ENCODE data around the gene PMIS2. TPM values are rescaled to one million over a fixed set of nuclear protein-coding genes. Genes with fewer than 3 reads are reported as not detected.

Gene PMIS2
- total RNA-seq (2014; rRNA removed; shearing (Covaris generic)) (not detected in 2 replicates), polyA plus RNA-seq (2016; fragmentation: Nextera tagmentation; extraction: Ambion mirVana) (not detected in 2 replicates)

DNA sequence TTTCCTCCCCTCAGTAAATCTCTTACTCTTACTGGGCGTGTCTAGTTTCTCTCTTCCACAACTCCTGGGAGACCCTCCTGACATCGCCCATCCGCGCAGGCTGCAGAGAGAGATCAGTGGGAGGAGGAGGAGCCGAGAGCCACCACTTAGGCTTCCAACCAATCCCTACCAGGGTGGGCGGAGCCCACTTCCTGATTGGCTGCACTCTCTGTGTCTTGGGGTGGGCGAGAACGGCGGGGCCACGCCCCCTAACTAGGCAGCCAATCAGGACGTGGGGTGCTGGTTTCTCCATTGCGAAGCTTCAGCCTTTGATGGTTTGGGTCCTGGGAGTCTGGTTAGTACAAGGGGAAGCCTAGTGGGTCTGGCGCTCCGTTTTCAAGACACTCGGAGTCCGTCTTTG is at the start of gene PMIS2:
Gene PMIS2, plus strand, starts transcription at position 326 of the 400 bp plus-strand sequence. CDS start 87 bp downstream, outside the sequence.
- WGBS, 2 experiments (ENCODE audit: low coverage in 1 of 2, low lambda C conversion rate in 2 of 2, missing lambda C conversion rate in 2 of 2) = 39 to 42% methylated on average over 16 of the region's 16 CpGs

DNA sequence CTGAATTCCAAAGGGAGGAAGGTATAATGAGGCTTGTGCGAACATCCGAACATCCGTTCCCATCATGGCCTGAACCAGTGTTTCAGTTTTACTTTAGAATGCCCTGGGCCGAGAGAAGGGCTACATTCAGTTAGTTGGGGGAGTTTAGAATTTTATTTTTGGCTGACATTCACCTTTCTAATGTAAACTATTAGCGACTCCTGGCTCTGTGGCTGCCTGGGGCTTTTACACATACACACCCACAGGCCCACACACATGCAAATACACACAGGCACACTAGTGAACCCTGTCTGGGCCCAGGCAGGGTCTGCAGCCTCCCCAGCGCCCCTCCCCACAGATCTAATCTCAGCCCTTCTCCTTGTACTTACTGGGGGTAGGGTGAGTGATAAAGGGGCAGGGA is 46.7 kb upstream of the PMIS2 start:
- WGBS, 2 experiments (ENCODE audit: low coverage in 1 of 2, low lambda C conversion rate in 2 of 2, missing lambda C conversion rate in 2 of 2) = 77 to 90% methylated on average over 6 of the region's 6 CpGs
- in situ Hi-C loops (cut with MboI) = no loop called here
- TF ChIP-seq EZH2 (IDR thresholded peaks at IDR 0.05; ENCODE audit: insufficient read depth, poor library complexity, severe bottlenecking) (no peak), EZH2phosphoT487 (IDR thresholded peaks at IDR 0.05; ENCODE audit: insufficient read depth, low read depth) (no peak)

More for the DNA sequence above, at the start of gene PMIS2:
- Histone ChIP-seq H3K27me3 (replicated peaks; ENCODE audit: insufficient read depth) (peaks cover 23% of the 10 kb centered on the region), H3K9ac (no peak within 1 kb of the TSS), H3K4me1 (ENCODE audit: insufficient read depth) (no peaks in the 10 kb centered on the region), H3K27ac (no peak within 1 kb of the TSS), H3K36me3 (ENCODE audit: low read depth) (no peaks in the 10 kb centered on the region), H4K20me1 (ENCODE audit: insufficient read depth) (no peaks in the 10 kb centered on the region), H3K4me2 (ENCODE audit: unreplicated experiment) (no peak within 1 kb of the TSS), H2AFZ (no peak within 1 kb of the TSS), H3K4me3 (no peak within 1 kb of the TSS), H3K9me2 (ENCODE audit: insufficient read depth) (no peaks in the 10 kb centered on the region), H3K79me2 (ENCODE audit: insufficient read depth) (no peaks in the 10 kb centered on the region), H3K9me3 (ENCODE audit: low read depth) (no peaks in the 10 kb centered on the region), H3F3A (ENCODE audit: insufficient read depth) (no peaks in the 10 kb centered on the region)
- in situ Hi-C loops (cut with MboI) = no loop called here
- no peak for DNase-seq
- no peak for TF ChIP-seq EZH2 (IDR thresholded peaks at IDR 0.05; ENCODE audit: insufficient read depth, poor library complexity, severe bottlenecking)
- no peak for TF ChIP-seq EZH2phosphoT487 (IDR thresholded peaks at IDR 0.05; ENCODE audit: insufficient read depth, low read depth)

DNA sequence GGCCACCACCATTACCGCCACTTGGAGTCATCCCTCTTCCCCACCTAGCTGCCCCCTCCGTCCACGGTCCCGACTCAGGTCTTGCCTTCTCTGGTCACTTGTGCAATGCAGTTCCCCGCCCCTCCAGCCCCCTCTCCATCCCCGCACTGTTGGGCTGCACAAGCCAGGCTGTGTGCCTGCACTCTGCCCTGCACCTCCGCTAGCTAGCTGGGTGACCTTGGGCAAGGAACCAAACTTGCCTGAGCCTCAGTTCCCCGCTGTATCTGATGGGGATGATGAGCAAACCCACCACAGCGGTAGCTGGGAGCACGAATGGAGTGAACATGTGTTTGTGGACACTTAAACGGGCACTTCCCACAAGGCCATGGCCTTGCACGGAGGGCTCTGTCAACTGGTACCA is 46.1 kb upstream of the PMIS2 start:
- in situ Hi-C loops (cut with MboI) = no loop called here

More for the DNA sequence above, 46.7 kb upstream of the PMIS2 start:
- no peaks in the 10 kb centered on the region for H3K9me2 ChIP-seq (ENCODE audit: insufficient read depth)
- DNase-seq = no peak
- no peak overlapping the region for H2AFZ ChIP-seq
- H3K4me3 ChIP-seq = no peak overlapping the region
- no peak overlapping the region for H3K9ac ChIP-seq
- H3K27ac ChIP-seq = no peak overlapping the region
- H3K36me3 ChIP-seq (ENCODE audit: low read depth) = no peaks in the 10 kb centered on the region
- no peaks in the 10 kb centered on the region for H4K20me1 ChIP-seq (ENCODE audit: insufficient read depth)
- H3K4me1 ChIP-seq (ENCODE audit: insufficient read depth) = no peaks in the 10 kb centered on the region
- no peaks in the 10 kb centered on the region for H3K27me3 ChIP-seq (replicated peaks; ENCODE audit: insufficient read depth)
- peaks cover 5% of the 10 kb centered on the region; the same call in 1 of the 2 replicates for H3K79me2 ChIP-seq (ENCODE audit: insufficient read depth)
- no peak overlapping the region for H3K4me2 ChIP-seq (ENCODE audit: unreplicated experiment)
- no peaks in the 10 kb centered on the region for H3F3A ChIP-seq (ENCODE audit: insufficient read depth)
- H3K9me3 ChIP-seq (ENCODE audit: low read depth) = no peaks in the 10 kb centered on the region

DNA sequence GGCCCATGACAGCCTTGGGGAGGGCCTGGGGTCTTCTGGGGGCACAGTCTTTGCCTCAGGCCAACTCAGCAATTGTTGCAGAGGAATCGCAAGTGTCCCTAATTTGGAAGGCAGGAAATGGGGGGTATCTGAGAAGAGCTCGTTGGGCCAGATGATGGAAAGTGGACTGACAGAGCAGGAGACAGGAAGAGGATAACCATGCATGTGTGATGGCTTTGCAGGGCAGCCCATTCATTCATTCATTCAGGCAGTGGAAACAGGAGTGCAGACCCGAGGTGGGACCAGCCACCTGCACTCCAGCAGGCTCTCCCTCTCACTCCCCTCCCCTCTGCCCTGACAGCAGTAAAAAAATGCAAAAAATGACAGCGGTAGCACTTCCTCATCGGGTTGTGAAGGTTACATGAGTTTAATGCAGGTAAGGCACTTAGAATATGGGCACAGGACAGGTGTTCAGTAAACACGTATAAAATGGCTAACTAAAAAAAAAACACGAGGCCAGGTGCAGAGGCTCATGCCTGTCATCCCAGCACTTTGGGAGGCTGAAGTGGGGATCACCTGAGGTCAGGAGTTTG is 45.5 kb upstream of the PMIS2 start:
- H4K20me1 ChIP-seq (ENCODE audit: insufficient read depth) = no peaks in the 10 kb centered on the region
- H2AFZ ChIP-seq = no peak overlapping the region
- no peaks in the 10 kb centered on the region for H3K9me3 ChIP-seq (ENCODE audit: low read depth)
- no peaks in the 10 kb centered on the region for H3K4me1 ChIP-seq (ENCODE audit: insufficient read depth)
- H3K79me2 ChIP-seq (ENCODE audit: insufficient read depth) = peaks cover 14% of the 10 kb centered on the region; the same call in 1 of the 2 replicates
- no peak overlapping the region for H3K4me3 ChIP-seq
- H3K27ac ChIP-seq = no peak overlapping the region
- H3K9me2 ChIP-seq (ENCODE audit: insufficient read depth) = no peaks in the 10 kb centered on the region
- TF ChIP-seq EZH2 (IDR thresholded peaks at IDR 0.05; ENCODE audit: insufficient read depth, poor library complexity, severe bottlenecking) (no peak), EZH2phosphoT487 (IDR thresholded peaks at IDR 0.05; ENCODE audit: insufficient read depth, low read depth) (no peak)
- H3K27me3 ChIP-seq (replicated peaks; ENCODE audit: insufficient read depth) = no peaks in the 10 kb centered on the region
- H3K36me3 ChIP-seq (ENCODE audit: low read depth) = no peaks in the 10 kb centered on the region
- no peaks in the 10 kb centered on the region for H3F3A ChIP-seq (ENCODE audit: insufficient read depth)
- in situ Hi-C loops (cut with MboI) = no loop called here
- WGBS, 2 experiments (ENCODE audit: low coverage in 1 of 2, low lambda C conversion rate in 2 of 2, missing lambda C conversion rate in 2 of 2) = 89 to 90% methylated on average over 7 of the region's 7 CpGs
- DNase-seq = no peak
- H3K9ac ChIP-seq = no peak overlapping the region
- no peak overlapping the region for H3K4me2 ChIP-seq (ENCODE audit: unreplicated experiment)

More for the DNA sequence above, 46.1 kb upstream of the PMIS2 start:
- peaks cover 10% of the 10 kb centered on the region; the same call in 1 of the 2 replicates for H3K79me2 ChIP-seq (ENCODE audit: insufficient read depth)
- H3K36me3 ChIP-seq (ENCODE audit: low read depth) = no peaks in the 10 kb centered on the region
- H3K27me3 ChIP-seq (replicated peaks; ENCODE audit: insufficient read depth) = no peaks in the 10 kb centered on the region
- H3K9me3 ChIP-seq (ENCODE audit: low read depth) = no peaks in the 10 kb centered on the region
- TF ChIP-seq EZH2phosphoT487 (IDR thresholded peaks at IDR 0.05; ENCODE audit: insufficient read depth, low read depth) (no peak), EZH2 (IDR thresholded peaks at IDR 0.05; ENCODE audit: insufficient read depth, poor library complexity, severe bottlenecking) (no peak)
- no peak overlapping the region for H3K27ac ChIP-seq
- no peak overlapping the region for H3K4me2 ChIP-seq (ENCODE audit: unreplicated experiment)
- no peak overlapping the region for H2AFZ ChIP-seq
- H4K20me1 ChIP-seq (ENCODE audit: insufficient read depth) = no peaks in the 10 kb centered on the region
- H3K4me3 ChIP-seq = no peak overlapping the region
- H3K9me2 ChIP-seq (ENCODE audit: insufficient read depth) = no peaks in the 10 kb centered on the region
- 93 to 97% methylated on average over 9 to 12 of the region's 12 CpGs for WGBS, 2 experiments (ENCODE audit: low coverage in 1 of 2, low lambda C conversion rate in 2 of 2, missing lambda C conversion rate in 2 of 2)
- H3F3A ChIP-seq (ENCODE audit: insufficient read depth) = no peaks in the 10 kb centered on the region
- no peaks in the 10 kb centered on the region for H3K4me1 ChIP-seq (ENCODE audit: insufficient read depth)
- no peak overlapping the region for H3K9ac ChIP-seq
- no peak for DNase-seq
